GM21360 (cell line): Measurements from ENCODE around the gene RAB5B.

ENCODE experiments used
- ATAC-seq: cut with Tn5 transposase; IDR thresholded peaks from one replicate; pipeline ENCODE4 v1.9.1; 2021; ENCODE audit warnings: mild to moderate bottlenecking, moderate library complexity; ENCODE audit not compliant: unreplicated experiment

The RAB5B gene, protein sequence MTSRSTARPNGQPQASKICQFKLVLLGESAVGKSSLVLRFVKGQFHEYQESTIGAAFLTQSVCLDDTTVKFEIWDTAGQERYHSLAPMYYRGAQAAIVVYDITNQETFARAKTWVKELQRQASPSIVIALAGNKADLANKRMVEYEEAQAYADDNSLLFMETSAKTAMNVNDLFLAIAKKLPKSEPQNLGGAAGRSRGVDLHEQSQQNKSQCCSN

DNA sequence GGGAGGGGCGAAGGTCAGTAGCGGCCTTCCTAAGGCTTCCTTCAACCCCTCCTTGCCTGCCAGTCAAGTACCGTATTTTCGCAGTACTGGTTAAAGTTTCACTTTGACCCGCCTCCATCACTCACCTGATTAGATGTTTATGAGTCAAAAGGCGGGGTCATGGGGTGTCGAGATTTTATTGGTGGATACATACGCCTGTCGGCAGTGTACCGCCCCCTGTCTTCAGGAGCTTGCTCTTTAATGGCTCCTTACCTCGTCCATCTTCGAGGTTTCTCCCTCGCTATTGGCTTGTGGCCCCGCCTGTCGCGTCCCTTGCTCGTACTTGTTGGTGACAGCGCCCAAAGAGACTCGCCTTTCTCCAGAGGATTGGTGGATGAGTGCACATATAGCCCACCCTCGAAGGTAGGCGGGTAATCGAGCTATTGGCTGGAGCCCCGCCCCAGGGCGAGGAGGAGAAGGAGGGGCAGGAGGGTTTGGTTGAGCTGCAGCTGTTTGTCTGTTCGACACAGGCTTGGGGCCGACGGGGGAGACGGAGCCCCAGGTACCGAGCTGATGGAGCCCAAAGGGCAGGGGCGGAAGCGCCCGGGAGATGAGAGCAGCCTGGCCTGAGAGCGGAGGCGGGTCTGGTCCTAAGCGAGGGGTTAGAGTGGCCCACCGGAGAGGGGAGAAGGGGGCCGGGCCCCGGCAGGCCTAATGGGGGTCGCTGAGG lies at the start of gene RAB5B:
TSS of gene RAB5B (plus strand) at position 480 of the 709 bp plus-strand sequence. CDS start 12,883 bp downstream, outside the sequence.
- ATAC-seq: peak; percentile 89

DNA sequence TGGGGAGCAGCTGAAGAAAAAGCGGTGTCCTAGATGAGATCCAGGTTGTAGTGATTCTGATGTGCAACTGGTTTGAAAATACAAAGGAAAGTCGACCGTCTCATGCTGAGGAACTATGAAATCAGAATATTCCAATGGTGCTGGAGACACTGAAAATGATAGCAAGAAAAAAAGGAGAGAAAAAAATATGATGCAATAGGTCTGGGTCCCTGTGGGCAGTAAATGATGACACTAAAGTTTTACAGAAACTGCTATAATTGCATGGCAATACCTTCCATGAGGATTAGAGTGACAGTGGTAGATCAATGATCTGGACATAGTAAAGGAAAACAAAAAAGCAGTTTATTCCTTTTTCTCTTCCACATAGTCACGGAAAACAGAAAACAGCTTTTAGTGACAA lies 48.5 kb upstream of the RAB5B start:
- no peak for ATAC-seq

DNA sequence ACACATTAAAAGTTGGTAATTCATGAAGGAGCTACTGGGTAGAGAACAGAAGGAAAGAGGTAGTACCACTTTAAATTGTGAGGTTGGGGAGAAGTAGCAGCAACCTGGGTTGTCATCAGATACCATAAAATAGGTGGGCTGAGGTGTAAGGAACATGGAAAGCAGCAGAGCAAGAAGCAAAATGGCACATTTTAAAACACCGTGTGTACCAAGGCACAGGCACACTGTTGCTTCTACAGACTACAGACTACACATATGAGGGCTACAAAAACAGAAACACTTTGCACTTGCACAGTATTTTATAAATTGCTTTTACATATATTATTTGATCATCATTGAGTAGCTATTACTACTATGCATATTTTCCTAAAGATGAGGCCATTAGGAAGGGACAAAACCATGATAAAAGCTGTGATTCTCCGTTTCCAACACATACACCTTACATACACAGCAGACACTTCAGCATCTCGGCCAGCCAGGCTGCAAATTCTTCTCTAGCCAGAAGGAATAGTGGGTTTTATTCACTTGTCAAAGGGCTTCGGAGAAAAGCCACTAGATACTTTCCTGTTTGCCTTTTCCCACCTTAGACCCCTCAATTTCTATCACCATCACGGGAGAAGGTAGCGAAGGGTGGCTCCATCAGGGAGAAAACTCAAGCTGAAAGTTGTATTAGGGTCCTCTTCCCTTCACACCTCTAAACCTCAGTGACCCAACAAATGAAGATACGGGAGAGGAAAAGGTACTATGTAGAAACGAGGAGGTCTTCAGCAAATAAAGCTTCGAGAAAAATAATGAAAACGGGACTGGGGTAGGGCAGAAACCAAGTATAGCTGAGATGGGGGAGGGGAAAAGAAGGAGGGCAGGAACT lies 47.8 kb upstream of the RAB5B start:
- no peak for ATAC-seq

DNA sequence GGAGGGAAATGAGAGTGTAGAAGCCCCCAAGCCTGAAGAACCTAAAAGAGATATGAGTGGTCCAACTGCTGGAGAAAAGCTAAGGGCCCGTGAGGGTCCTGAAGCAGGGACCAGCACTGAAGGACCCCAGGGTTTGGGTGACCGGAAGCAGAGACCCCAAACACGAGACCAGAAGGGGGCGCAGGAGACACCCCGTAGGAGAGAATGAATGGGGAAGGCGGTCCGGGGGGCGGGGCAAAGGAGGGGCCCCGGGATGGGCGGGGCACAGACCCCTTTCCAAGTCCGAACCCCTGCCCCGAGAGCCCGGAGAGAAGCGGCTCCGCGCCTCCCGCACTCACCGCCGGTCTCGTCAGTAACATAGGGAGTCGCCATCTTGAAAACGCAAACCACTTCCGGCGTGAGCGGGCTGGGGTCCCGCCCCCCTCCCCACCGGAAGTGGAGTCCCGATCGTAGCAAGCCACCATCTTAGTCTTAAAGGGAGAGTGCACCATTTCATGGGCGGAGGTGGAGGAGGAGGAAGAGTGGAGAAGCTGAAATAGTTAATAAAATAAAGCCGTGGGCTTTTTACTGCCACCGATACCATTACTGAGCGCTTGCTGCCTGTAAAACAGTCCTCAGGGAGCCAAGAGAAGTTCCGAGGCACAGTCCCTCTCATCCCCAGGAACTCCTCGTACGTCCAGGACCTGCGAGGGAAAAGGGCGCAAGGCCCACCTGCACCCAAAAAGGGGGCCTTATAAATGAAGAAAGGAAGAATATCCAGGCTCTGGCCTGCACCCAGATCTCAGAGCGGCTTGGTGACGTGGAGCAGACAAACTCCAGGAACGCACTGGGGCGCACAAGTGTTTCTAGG lies 46.9 kb upstream of the RAB5B start:
- peak; percentile 43 for ATAC-seq

DNA sequence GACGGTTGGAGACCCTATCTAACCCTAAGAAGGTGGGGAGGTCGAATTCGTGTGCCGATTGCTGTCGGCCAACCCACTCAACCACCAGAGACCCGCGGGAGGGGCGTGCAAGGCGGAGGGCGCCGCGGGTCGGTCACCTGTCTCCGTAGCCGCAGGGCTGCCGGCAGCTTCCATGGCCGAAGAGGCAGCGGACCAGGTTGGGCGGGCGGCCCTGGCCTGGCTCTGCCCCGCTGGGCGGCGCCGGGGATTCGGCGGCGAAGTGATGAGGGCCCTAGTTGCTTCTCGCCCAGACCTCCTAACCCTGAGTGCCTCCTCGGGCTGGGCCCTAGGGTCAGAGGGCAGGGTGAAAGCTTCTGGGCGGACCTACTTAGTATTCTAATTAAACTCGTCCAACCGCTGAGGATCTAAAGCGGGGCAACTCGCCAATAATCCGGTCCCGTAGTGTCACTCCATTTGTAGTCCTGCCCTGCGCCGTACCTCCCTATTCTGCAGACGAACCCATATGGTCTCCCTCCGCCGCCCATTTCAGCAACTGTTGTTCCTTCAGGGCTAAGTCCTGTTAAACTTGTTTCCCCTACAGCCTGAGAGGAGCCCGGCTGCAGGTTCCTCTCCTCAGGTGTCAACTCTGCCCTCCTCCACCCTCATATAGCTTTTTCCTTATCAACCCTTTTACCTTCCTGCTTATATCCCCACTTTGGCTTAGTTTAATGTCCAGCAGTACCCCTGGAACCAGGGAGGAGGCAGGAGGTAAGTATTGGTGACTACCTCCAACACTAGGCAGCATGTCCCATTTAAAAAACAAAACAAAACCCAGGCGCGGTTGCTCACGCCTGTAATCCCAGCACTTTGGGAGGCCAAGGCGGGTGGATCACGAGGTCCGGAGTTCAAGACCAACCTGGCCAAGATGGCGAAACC lies 46.0 kb upstream of the RAB5B start, which contains the start of gene PYM1:
TSS of gene PYM1 (minus strand) at position 307 of the 915 bp plus-strand sequence. CDS start at position 174, 133 bp downstream.
- ATAC-seq: peak; percentile 27

DNA sequence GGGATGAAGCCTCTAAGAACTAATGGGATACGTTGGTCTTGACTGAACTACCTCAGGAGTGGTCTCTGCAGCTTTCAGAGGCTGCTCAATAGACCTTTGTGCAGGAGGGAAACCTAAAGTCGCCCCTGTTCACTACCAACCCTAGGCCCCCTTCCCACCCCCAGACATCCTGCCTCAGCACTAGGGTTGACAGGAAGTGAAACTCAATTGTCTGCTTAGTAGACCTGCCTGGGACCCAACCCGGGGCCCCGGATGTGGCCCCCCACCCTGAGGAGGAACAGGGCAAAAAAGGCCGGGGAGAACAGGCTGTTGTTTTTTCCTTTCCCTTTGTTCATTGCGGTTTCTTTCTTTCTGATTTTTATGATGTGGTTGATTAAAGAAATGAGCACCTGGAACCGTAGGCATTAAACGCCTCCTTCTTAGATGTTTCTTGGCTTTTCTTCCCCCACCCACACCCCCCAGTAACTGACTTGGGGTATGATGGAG lies 44.5 kb upstream of the RAB5B start:
- peak; percentile 38 for ATAC-seq

DNA sequence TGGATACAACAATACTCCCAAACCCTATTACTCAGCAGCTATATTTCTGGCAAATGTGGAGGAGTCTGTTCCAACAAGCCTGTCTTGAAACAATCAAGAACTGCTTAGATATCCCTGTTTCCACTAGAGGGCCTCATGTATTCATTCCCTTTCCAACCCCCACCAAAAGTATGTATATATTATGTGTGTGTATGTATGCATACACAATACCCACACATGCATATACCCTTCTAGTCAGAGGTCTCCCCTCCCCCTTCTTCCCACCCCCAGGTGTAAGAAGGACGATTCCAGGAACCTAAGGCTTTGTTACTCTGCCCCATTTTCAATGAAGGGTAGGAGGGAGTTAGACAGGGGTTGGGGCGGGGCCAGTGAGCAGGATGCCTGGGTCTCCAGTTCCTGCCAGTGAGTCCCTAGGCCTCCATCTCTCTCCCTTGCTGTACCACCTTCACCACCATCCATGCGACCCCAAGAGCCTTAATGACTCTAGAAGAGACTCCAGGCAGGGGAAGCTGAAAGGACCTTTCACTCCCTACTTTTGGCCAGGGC lies 43.0 kb upstream of the RAB5B start, which contains the start of gene DGKA:
TSS of gene DGKA (plus strand) at position 392 of the 546 bp plus-strand sequence. CDS start 5,342 bp downstream, outside the sequence.
- ATAC-seq: no peak

DNA sequence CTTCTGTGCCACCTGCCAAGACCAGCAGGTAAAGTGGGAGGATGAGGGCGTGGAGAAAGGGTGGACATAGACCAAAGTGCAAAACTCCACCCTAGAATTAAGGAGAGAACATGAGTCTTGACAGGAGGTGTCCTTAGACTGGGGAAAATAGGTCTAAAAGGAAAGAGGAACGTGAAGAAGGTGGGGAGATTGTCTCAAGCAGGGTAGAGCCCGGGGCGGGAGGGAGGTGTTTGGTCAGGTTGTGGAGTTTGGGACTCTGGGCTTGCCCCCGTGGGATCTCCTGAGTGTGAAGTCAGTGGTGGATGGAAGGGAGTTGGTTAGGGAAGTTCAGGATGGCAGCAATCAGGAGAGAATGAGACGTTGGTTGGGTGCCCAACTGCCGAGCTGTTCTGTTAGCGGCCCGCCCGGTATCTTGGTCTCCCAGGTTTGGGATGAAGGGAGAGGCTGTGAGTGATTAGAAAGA lies 42.5 kb upstream of the RAB5B start:
- no peak for ATAC-seq

DNA sequence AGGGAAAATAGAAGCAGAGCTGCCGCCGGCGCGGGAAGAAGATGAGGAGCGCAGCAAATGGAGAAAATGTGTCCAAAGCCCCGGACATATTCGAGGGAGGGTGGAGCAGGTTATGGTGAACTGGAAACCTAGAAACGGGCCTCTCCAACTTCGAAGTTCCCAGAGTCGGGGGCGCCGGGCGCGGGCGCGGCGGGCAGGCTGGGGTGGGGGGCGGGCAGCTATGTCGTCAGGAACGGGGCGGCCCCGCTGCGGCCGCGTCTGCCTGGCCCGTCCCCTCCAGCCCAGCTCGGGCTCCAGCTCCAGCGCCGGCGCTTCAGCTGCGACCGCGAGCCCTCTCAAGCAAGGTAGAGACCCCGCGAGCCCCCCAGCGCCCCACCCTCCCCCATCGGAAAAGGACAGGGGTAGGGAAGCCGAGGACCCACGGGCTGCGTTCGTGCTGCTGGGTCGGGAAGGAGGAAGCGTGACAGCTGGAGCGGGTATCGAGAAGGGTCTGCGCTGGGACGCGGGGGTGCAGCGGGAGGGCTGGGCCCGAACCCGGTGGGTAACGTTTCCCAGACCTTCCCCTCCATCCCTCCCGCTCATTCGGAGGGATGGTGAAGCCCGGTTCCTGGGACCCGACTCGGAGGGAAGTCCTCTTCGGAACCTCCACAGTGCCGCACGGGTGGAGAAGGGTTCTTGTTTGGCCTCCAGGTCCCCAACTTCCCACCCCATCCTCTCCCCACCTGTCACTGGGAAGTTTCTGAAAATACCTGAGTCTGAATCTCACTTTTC lies 41.9 kb upstream of the RAB5B start:
- no peak for ATAC-seq

DNA sequence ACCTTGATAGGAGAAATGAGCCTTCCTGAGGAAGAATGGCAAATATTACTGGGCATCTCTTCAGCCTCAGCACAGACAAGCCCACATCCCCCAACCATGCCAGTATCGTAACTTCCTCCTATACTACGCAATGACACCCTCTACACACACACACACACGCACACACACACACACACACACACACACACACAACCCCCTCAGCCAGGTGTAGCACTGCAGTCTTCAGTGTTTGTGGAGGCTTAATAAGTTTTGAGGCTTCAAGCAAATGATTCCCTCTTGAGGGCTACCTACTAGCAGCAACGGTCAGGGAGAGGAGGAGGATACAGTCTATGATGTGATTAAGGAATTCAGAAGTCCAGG lies 41.3 kb upstream of the RAB5B start:
- ATAC-seq: no peak

DNA sequence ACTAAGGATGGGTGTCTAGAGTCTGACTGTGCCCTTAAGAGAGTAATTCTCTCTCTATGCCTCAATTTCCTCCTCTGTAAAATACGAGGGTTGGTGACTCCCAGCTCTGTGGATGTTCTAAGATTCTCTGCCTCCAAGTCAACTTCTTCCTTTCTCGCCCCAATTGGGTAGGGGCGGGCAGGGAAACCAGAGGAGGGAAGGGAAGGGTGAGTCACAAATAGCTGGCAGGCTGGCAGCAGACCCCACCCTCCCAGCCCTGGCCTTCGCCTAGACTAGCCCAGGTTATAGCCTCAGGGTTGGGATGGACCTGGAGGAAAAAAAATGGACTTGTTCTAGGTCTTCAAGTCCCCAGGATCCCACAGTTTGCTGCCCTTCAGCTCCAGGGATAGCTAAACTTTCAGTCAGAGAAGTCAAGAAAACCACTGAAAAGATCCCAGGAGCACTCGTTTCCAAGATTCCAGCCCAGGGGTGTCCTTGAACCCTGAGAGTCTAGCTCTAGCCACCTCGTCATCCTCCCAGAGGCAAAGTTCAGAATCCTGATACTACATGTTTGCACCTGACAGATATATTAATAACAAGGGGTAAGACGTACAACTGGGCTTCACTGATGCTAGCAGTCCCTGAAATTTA lies 40.6 kb upstream of the RAB5B start:
- no peak for ATAC-seq

DNA sequence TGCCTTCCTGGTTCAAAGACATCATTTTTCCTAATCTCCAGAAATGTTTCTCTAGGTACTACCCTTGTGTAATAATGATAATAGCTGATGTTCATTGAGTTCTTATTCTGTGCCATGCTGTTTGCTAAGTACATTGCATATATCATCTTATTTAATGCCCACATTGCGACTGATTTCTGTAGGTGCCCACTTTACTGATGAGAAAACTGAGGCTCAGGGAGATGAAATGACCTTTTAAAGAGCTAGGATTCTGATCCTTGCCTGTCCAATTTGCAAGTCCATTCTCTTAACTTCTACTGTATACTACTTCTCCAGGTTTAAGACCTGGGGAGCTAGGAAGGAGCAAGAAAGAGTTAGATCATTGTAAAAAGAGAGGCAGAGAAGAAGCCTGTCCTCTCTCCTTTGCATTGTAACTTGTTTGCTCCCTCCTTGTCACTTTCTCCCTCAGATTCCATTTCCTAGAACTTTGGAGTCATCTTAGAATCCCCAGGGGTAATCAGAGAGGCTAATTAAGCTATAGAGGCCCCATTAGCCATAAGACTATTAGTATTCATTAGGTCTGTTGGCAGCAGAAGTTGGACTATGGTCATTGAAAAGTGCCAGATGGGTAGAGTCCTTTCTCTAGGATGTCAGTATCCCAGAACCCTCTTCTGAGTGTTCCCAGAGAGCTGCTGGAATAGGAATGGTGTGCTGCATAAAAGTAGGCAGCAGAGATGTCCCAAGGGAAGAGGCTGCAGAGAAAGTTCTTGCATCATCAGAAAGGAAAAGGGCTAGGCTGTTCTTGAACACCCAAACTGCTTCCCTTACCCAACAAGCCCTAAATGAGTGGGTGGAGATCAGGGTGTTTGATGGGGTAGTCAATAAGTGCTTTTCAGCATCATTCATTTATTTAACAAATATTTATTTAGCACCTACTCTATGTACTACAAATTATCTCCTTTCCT lies 39.8 kb upstream of the RAB5B start:
- ATAC-seq: no peak

DNA sequence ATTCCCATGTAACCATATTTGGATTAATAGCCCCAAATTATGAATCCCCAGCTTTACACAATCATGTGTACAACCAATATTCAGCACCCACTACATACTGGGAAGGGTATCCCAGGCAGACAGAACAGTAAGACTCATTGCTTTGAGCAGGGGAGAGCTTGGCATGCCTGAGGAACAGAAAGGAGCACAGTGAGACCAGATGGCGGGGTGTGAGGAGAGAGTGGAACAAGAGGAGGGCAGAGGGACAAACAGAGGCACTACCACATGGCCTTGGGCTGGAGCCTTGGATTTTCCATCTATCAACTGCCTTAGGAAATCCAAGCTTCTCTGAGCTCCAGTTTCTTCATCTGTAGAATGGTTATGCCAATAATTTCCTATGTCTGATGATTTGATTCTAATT lies 39.1 kb upstream of the RAB5B start:
- ATAC-seq: no peak

DNA sequence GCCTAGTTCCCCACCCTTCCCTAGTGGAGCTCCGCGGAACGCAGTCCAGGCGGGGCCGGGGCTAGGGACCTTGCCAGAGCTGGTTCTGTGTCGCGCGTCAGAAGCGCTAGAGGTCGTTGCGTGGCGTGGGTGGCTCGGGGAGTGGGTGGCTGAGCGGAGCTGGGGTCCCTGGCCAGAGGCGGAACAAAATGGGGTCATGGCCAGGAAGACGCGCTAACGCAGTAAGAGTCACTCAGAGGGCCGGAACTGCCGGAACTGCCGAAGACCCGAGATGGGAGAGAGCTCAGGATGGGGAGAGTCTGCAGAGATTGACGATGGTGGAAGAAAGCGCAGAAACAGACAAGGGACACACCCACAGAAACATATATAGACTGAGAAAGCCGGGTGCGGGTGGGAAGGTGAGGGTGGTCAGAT lies 38.1 kb upstream of the RAB5B start:
- ATAC-seq: no peak

DNA sequence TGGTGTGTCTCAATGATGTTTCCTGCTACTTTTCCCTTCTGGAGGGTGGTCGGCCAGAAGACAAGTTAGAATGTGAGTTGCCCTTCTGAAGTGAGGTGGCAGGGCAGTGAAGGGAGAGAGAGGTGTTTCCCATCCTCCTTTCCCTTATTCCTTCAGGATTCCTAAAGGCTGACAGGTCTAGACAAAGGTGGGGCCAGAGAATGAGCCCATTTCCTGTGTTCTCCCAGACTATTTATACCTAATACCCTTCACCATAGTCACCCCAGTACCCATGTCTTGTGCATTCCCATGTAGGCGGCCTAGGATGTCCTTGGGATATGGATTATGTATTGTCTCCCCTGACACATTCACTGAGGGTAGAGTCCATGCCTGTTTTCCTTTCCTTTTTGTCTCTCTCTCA lies 35.9 kb upstream of the RAB5B start:
- ATAC-seq: no peak

DNA sequence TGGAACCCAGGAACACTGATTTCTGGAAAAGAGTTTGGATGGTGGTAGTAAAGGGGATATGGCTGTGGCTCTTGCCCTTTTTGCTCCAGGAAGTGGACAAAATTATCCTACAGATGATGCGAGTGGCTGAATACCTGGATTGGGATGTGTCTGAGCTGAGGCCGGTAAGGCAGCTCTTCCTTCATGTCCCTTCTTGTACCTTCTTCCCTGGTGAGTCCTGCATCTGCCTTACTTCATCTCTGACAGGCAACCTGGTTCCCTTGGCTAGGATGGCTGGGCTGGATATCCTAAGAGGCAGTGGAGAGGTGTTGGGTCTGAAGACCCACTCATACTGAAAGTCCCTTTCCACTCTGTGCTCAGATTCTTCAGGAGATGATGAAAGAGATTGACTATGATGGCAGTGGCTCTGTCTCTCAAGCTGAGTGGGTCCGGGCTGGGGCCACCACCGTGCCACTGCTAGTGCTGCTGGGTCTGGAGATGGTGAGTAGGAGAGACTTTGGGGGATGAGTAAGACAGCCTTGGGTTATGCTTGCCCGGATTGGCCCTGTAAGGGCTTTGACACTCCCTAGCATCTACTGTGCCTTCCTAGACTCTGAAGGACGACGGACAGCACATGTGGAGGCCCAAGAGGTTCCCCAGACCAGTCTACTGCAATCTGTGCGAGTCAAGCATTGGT lies 34.9 kb upstream of the RAB5B start:
- no peak for ATAC-seq
